Spleen (tissue), 7 donors: ENCODE results near the gene PPAT.

ENCODE experiments used
- POLR2A ChIP-seq, 3 donors: fragments of 450-650 bp; IDR thresholded peaks; one replicate each; pipeline ENCODE4 v1.5.1; 2017; ENCODE audit warnings: antibody characterized with exemption in 3 of 3, mild to moderate bottlenecking in 1 of 3
- TF ChIP-seq, protein P1 (sequence below), 11 experiments: fragments of 200-600 bp in 7 of 11; fragments of 450-650 bp in 4 of 11; sonication (generic) in 4 of 11; IDR thresholded peaks in 8 of 11; conservative IDR thresholded peaks in 3 of 11; 1 replicate in 7 of 11; 2 replicates in 4 of 11; pipeline versions ENCODE4 v1.4.0 to v1.8.0; 2016 to 2021; ENCODE audit warnings: antibody characterized with exemption in 11 of 11, inconsistent platforms in 4 of 11, mild to moderate bottlenecking in 1 of 11
- donor health status: DM: no; HTN: no; CAD: no; lungs with moderate emphysema.
- donor health status: DM: no; HTN: no; CAD: no.
- donor health status: DM: no; HTN: no; CAD: no.

DNA sequence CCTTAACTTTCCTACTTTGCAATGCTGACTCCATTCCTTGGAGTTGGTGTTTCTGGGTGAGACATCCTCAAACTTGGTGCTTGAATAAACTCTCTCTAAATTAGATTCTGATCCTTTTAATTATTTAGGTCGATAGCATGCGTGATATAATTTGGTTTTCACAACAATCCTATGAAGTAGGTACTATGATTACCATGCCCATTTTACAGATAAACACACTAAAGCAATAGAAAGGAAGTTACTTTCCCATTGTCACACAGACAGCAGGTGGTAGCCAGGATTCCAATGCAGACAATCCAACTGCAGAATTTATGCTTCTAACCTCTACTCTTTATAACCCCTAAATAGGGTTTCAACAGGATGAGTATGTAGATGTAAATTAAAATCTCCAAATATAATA, 26.4 kb downstream of the PPAT start:
- TF ChIP-seq, protein P1, sequence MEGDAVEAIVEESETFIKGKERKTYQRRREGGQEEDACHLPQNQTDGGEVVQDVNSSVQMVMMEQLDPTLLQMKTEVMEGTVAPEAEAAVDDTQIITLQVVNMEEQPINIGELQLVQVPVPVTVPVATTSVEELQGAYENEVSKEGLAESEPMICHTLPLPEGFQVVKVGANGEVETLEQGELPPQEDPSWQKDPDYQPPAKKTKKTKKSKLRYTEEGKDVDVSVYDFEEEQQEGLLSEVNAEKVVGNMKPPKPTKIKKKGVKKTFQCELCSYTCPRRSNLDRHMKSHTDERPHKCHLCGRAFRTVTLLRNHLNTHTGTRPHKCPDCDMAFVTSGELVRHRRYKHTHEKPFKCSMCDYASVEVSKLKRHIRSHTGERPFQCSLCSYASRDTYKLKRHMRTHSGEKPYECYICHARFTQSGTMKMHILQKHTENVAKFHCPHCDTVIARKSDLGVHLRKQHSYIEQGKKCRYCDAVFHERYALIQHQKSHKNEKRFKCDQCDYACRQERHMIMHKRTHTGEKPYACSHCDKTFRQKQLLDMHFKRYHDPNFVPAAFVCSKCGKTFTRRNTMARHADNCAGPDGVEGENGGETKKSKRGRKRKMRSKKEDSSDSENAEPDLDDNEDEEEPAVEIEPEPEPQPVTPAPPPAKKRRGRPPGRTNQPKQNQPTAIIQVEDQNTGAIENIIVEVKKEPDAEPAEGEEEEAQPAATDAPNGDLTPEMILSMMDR (IDR thresholded peaks at IDR 0.05 in 8 of 11, conservative IDR thresholded peaks at IDR 0.05 in 3 of 11), result no peak
- no peak for TF ChIP-seq POLR2A (IDR thresholded peaks at IDR 0.05)
